K562 treated with DMSO at 1 percent for 4 hours (cell line): ENCODE results near the gene C1orf185. TPM values are rescaled to one million over a fixed set of nuclear protein-coding genes. Genes with fewer than 3 reads are reported as not detected.

Source experiments
- total RNA-seq: library from RNA; unstranded; fragments of 300-600 nt; gene quantifications from 2 replicates; pipeline ENCODE4 v1.2.3, GENCODE V29; 2022; ENCODE audit not compliant: insufficient read depth

Gene C1orf185
- total RNA-seq: not detected in 2 replicates

DNA sequence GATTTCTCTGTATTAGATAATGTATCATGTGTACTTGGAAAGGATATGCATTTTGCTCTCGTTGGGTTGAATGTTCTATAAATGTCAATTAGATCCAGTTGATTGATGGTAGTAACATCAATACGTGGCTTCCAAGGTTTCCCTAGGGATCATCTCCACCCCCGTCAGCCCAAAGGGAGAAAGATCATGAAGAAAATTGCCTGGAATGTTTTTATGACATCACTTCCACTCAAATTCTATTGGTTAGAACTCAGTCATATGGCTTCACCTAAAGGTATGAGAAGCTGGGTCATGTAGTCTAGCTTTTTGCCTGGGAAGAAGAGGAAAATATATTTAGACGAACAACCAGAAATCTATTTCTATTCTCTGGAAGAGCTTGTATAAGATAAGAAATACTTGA is at the start of gene C1orf185:
Gene C1orf185, plus strand, starts transcription at position 253 of the 400 bp plus-strand sequence. Its CDS starts 6 bp downstream, at position 259.

Other genes starting within 250 kb of the C1orf185 start
- 34.7 and 40.6 TPM in 2 replicates for gene FAF1, start 142.0 kb upstream of the C1orf185 start, total RNA-seq
- 103 and 106 TPM in 2 replicates for gene CDKN2C, start 132.0 kb upstream of the C1orf185 start, total RNA-seq
- gene RNF11, start 134.0 kb downstream of the C1orf185 start, total RNA-seq: 17.9 and 19.2 TPM in 2 replicates
- gene TTC39A, start 228.3 kb downstream of the C1orf185 start, total RNA-seq: 1.0 and 2.5 TPM in 2 replicates